Sciatic nerve (tissue), 2 donors: ENCODE measurements around the gene PAM16. TPM values are rescaled to one million over a fixed set of nuclear protein-coding genes. Genes with fewer than 3 reads are reported as not detected.

Experiments
- ATAC-seq: fragments of 200-7000 bp; cut with Tn5 transposase; one replicate; pipeline ENCODE4 v1.9.1; 2020; ENCODE audit warnings: mild to moderate bottlenecking, moderate library complexity
- DNase-seq: peaks from one replicate; pipeline ENCODE4 v3.0.0-alpha.2; 2020; ENCODE audit warnings: low spot score
- intact Hi-C: fragments of 100-400 bp; cut with DNase I; formaldehyde crosslinking; loops from one replicate; pipeline ENCODE4 v1.14.2; 2022
- total RNA-seq: library from RNA; stranded (reverse); fragmentation: NEBNext Ultra II Directional; extraction: Animal tissue kit (Norgen Biotek cat#: 25700); gene quantifications from one replicate; pipeline ENCODE4 v1.2.1, GENCODE V29; 2021
- donor health status: DM: no; HTN: no; CAD: no.
- donor health status: DM: no; HTN: no; CAD: no.

The PAM16 gene
- total RNA-seq, 1 donor from 2014 or later, result 37.8 TPM

GRCh38 chr16:4327386-4328045 is 23.6 kb downstream of the PAM16 start:
- ATAC-seq (no peak), DNase-seq (no peak)
- intact Hi-C loops, result loop anchor here (5.0 kb wide), 1 partner anchor 35 kb away; no protein-coding TSS in a partner anchor

DNA sequence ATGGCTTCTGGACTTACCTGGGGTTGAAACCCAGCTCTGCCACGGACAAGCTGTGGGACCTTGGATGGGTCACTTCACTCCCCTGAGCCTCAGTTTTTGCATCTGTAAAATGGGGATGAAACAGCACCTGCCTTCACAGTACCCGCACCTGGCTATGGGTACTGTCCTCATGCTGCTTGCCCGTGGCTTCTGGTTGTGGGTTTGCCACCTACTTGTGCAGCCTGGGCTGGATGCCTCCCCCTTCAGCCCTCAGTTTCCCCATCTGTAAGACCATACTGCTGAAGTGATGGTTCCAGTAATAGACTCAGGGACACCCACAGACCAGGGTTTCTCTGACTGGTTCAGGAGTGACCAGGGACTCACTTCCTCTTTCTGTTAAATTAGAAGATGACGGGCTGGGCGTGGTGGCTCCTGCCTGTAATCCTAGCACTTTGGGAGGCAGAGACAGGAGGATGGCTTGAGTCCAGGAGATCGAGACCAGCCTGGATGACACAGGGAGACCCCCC is 25.8 kb downstream of the PAM16 start:
- no peak for ATAC-seq
- DNase-seq, result no peak

DNA sequence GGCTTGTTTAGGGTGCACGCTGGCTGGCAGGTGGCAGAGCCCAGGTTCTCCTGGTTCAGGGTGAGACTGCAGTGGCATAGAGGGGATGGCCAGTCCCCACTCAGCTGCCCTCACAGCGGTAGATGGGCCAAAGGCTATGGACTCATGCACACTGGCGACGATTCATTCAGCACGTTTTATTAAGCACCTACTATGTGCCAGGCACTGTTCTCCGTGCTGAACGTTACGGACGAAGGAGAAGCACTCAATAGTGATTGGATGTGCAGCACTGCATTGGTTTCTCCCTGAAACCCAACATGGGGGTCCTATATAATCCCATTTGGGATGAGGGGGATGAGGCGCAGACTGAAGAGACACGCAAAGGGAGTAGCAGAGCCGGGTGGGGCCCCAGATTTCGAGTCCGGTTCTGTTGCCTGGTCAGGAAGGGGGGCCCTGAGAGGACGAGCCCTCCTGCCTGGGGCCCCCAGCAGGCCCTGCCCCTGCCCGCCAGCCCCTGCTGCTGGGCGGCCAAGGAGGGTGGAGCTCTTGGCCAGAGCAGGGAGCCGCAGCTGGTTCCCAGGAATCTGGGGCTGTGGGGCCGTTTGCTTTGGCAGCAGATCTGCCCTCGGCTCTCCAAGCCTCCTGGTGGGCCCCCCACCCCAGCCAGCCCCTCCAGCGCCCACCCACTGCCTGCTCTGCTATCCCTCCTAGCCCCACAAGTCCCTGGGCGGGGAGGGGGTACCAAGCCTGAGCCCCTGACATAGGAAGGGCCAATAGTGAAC is 26.4 kb downstream of the PAM16 start:
- no peak for ATAC-seq
- intact Hi-C loops, result loop anchor here (5.0 kb wide), 1 partner anchor 32 kb away; no protein-coding TSS in a partner anchor
- no peak for DNase-seq

More for the DNA sequence above, 25.8 kb downstream of the PAM16 start:
- intact Hi-C loops, result loop anchor here (5.0 kb wide), 1 partner anchor 33 kb away; no protein-coding TSS in a partner anchor

GRCh38 chr16:4323845-4324488 is 27.2 kb downstream of the PAM16 start:
- peak; percentile 85 for DNase-seq
- peak; percentile 76 for ATAC-seq
- intact Hi-C loops, result no loop called here

DNA sequence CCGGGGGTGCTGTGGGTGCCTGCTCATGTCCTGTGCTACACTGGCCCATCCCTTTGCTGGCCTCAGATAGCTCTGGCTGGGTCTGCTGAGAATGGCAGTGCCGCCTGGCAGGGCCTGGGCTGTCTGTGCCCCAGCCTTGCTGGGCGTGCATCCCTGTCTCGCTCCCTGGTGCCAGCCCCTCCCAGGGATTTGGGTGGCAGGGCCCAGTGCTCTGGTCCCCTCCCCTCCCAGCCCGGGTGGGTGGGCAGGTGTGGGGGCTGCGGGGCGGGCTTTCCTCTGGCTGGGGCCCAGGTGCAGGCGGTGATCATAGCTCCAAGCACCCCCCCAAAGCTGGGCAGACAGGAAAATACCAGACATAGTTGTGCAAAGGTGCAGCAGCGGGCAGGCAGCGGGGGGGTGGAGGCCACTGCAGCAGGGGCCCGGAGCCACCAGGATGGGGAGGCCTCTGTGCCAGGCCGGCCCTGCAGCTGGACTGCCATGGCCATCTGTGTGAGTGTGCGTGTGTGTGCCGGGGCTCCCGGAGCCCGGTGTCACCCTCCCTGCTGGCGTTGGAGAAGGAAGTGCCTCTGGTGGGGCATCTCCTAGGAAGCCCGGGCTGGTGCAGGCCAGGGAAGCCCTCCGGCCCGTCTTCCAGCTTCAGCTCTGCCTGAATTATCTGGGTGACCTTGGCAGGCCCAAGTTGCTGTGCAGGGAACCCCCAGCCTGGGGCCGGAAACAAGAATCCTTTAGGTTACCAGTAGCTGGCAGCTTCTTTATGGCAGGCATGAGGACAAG is 27.9 kb downstream of the PAM16 start:
- intact Hi-C loops, result no loop called here
- no peak for ATAC-seq
- peak; percentile 52 for DNase-seq

GRCh38 chr16:4322121-4323052 is 28.7 kb downstream of the PAM16 start:
- no peak for DNase-seq
- intact Hi-C loops, result no loop called here
- no peak for ATAC-seq

DNA sequence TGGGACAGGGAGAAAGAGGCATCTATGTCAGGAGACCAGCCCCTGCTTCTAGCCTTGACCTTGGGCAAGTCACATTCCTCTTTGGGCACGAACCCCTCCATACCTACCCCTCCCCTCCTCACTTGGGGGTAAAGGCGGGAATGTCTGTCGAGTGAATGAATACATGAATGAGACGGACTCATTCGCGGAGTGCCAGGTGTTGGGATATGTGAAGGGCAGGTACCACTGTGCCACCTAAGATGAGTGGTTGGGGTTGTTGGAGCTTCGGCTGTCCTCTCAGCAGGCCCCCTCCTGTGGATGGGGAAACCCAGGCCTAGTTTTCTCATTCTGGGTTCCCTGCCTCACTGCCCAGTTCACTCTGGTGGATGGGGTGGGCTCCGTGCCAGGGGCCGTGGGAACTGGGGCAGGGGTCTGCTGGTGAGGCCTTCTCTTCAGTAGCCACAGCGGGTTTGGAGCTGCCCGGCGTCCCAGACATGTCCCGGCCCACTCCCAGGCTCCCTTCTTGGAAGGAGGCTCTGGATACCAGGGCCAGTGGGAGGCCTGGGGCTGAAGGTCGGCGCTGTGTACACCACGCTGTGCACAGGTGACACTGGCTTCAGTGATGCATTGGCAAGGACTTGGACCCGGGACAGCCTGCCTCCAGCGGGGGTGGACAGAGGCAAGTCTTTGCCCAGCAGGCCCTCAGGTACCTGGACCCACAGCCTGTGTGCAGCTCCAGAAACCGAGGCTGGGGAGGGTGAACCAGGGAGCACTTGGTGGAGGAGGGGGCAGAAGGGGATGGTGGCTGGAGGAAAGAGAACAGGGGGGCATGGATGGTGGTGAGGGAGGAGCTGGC is 29.6 kb downstream of the PAM16 start:
- intact Hi-C loops, result no loop called here
- ATAC-seq, result no peak
- DNase-seq, result no peak

- ATAC-seq, result no peak
- no peak for DNase-seq
- intact Hi-C loops, result no loop called here
Observed at GRCh38 chr16:4320571-4321137, 30.5 kb downstream of the PAM16 start.

DNA sequence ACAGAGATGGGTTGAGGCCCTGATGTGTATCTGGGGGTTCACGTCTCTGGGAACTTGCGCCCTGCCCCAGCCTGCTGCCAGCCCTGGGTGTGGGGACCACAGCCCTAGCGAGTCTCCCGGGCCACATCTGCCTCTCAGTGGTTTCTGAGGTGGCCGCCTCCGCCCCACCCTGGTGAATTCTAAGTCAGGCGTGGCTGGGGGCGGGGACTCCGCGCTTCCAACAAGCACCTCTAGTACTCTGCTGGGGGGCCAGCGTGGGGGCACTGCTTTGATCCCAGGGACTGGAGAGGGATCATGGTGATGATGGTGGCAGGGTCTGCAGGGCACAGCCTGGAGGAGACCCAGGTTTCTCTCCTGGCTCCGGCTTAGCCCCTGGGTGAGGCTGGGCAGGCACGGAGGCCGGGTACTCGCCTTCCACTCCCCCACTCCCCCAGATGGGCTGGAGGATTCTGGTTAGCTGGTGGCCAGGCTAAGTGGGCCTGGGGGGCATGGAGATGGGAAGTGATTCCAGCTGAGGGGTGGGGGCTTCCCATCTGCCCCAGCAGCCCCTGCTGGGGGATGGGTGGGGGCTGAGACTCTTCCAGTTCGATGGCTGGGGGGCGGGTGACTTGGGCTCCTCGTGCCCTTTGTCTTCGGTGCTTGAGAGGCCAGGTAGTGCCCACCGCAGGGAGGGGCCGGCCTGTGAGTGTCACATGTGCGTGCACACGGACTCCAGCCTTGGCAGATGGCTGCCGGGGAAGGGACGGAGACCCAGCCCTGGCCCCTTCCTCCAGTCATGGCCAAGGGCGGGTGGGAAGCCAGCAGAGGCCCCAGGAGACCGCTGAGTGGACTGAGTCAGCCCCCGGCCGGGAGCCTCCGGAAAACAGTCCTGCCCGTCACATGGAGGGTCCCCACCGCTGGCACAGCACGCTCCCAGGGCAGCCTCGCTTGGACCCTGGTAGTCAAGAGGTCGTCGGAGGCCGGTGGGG is 31.4 kb downstream of the PAM16 start:
- ATAC-seq, result no peak
- intact Hi-C loops, result no loop called here
- no peak for DNase-seq

- DNase-seq (no peak), ATAC-seq (no peak)
- intact Hi-C loops, result no loop called here
Observed at GRCh38 chr16:4318967-4319366, 32.2 kb downstream of the PAM16 start.

DNA sequence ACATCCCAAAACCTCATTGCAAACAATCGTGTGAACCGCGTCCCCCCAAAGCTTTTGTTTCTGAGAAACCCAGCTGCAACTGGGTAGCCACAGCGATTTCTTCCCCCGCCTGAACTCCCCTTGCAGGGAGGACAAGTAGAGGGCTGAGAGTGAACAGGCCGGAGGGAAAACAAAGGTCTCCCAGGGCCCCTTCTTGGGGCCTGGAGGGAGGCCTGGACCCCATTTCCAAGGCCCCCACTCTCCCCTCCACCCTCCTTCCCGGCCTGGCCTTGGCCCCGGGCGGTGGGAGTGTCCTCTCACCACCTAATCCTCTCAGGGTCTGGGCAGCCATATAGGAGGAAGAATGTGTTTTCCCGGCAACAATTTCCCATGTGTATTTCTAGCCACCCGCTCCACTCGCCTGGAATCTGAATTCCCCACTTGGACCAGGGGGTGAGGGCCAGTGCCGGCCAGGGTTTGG is 32.6 kb downstream of the PAM16 start:
- intact Hi-C loops, result no loop called here
- DNase-seq (no peak), ATAC-seq (no peak)

DNA sequence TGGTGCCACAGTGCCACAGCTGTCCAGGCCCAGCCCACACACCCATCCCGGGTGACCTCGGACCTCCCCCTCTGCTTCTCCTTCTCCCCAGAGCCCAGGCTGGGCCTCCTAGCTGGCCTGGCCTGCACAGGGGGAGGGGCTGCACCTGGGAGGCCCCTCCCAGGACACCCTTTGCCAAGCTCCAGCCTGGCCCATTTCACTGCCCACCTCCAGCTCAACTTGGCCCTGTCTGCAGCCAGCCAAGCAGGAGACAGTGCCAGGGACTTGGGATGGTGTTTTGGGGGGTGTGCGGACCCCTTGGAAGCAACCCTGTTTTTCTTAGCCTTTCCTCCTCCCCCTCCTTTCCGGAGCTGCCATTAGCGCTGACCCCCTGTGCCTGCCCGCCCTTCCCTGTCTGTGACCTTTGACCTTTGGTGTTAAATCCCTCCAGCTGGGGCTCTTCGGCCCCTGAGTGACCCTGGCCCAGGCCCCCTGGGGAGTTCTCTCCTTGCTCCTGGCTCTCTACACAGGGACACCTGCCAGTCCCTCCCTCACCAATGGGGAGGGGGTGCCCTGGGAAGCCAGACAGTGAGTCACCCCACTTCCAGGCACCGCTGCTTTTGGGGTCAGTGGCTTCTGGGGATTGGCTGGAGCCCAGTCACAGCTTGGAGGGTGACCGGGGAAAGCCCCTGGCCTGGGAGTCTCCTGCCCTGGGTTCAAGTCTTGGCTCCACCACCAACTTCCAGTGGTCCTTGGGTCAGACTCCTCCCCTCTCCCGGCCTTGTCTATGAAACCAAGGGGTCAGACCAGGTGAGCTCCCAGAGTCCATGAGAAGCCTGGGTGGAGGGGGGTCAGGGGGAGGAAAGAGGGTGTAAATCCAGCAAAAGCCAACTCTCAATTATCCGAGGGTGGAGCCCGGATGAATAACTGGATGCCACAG is 33.3 kb downstream of the PAM16 start:
- ATAC-seq (peak; percentile 4), DNase-seq (no peak)
- intact Hi-C loops, result no loop called here

GRCh38 chr16:4316864-4317531 is 34.1 kb downstream of the PAM16 start:
- no peak for DNase-seq
- peak; percentile 25 for ATAC-seq
- intact Hi-C loops, result no loop called here
